ENCODE data around the gene MAJIN. TPM values are rescaled to one million over a fixed set of nuclear protein-coding genes. Genes with fewer than 3 reads are reported as not detected.
A peak's percentile ranks its signal among the peaks of the same experiment; 100 is the strongest.

MAJIN gene
- polyA plus RNA-seq, 3 donors = not detected

GRCh38 chr11:64898076-64898445, 73.8 kb downstream of the MAJIN start:
- TF ChIP-seq CTCF (IDR thresholded peaks at IDR 0.05) = no peak
- Histone ChIP-seq H4K20me1 (ENCODE audit: insufficient read depth, low read length) (peaks cover 6% of the 10 kb centered on the region), H3K4me2 (replicated peaks; ENCODE audit: extremely low read depth, low read length, poor library complexity, severe bottlenecking) (no peak overlapping the region), H3K9me3 (replicated peaks in 1 of 2; ENCODE audit: control insufficient read depth in 1 of 2, insufficient read depth in 1 of 2, low read length in 2 of 2) (no peaks in the 10 kb centered on the region), H3K27ac (ENCODE audit: low read depth in 1 of 2, low read length in 2 of 2) (no peak overlapping the region), H3K4me1 (ENCODE audit: control insufficient read depth in 1 of 2, insufficient read depth in 2 of 2, low read length in 2 of 2) (peaks cover 9 to 13% of the 10 kb centered on the region in 2 donors), H2AFZ (ENCODE audit: insufficient read depth, low read depth, low read length, poor library complexity, severe bottlenecking) (no peak overlapping the region), H3K36me3 (replicated peaks in 1 of 2; ENCODE audit: control insufficient read depth in 1 of 2, insufficient read depth in 2 of 2, low read length in 2 of 2) (peaks cover 73 to 84% of the 10 kb centered on the region in 2 donors), H3K9ac (ENCODE audit: insufficient read depth, low read length, poor library complexity, severe bottlenecking) (no peak overlapping the region), H3K4me3 (replicated peaks in 1 of 3; ENCODE audit: low read depth in 2 of 3, low read length in 3 of 3) (no peak overlapping the region), H3K79me2 (ENCODE audit: insufficient read depth, low read length) (no peaks in the 10 kb centered on the region), H3K27me3 (ENCODE audit: control insufficient read depth in 2 of 2, insufficient read depth in 2 of 2, low read length in 2 of 2) (no peaks in the 10 kb centered on the region)
- H3K36me3 Mint-ChIP-seq = peaks cover 66 to 74% of the 10 kb centered on the region in 2 donors
- H3K27ac Mint-ChIP-seq = peak overlapping the region in 1 of 7 donors; percentile 25
- H3K4me3 Mint-ChIP-seq = no peak overlapping the region
- 98% methylated on average over 4 of the region's 9 CpGs for WGBS (ENCODE audit: insufficient coverage)
- no peaks in the 10 kb centered on the region for H3K9me3 Mint-ChIP-seq
- H3K4me1 Mint-ChIP-seq = peaks cover 3% of the 10 kb centered on the region
- H3K27me3 Mint-ChIP-seq (ENCODE audit: low read depth in 3 of 3) = no peaks in the 10 kb centered on the region
- intact Hi-C loops (cut with micrococcal nuclease) = no loop called here
- DNase-seq = no peak

GRCh38 chr11:64897381-64898075, 74.4 kb downstream of the MAJIN start:
- peaks cover 9 to 13% of the 10 kb centered on the region in 2 donors for H3K4me1 ChIP-seq (ENCODE audit: control insufficient read depth in 1 of 2, insufficient read depth in 2 of 2, low read length in 2 of 2)
- no peaks in the 10 kb centered on the region for H3K79me2 ChIP-seq (ENCODE audit: insufficient read depth, low read length)
- peak overlapping the region in 2 of 7 donors; percentile 20 to 83 for H3K27ac Mint-ChIP-seq
- no peaks in the 10 kb centered on the region for H3K9me3 ChIP-seq (replicated peaks in 1 of 2; ENCODE audit: control insufficient read depth in 1 of 2, insufficient read depth in 1 of 2, low read length in 2 of 2)
- H3K27ac ChIP-seq (ENCODE audit: low read depth in 1 of 2, low read length in 2 of 2) = no peak overlapping the region
- no peak overlapping the region for H3K4me3 ChIP-seq (replicated peaks in 1 of 3; ENCODE audit: low read depth in 2 of 3, low read length in 3 of 3)
- peaks cover 6% of the 10 kb centered on the region for H4K20me1 ChIP-seq (ENCODE audit: insufficient read depth, low read length)
- H3K27me3 Mint-ChIP-seq (ENCODE audit: low read depth in 3 of 3) = no peaks in the 10 kb centered on the region
- peaks cover 63 to 70% of the 10 kb centered on the region in 2 donors for H3K36me3 Mint-ChIP-seq
- no peak for DNase-seq
- no peak overlapping the region for H2AFZ ChIP-seq (ENCODE audit: insufficient read depth, low read depth, low read length, poor library complexity, severe bottlenecking)
- WGBS (ENCODE audit: insufficient coverage) = 95% methylated on average over 15 of the region's 19 CpGs
- no peaks in the 10 kb centered on the region for H3K27me3 ChIP-seq (ENCODE audit: control insufficient read depth in 2 of 2, insufficient read depth in 2 of 2, low read length in 2 of 2)
- no peaks in the 10 kb centered on the region for H3K9me3 Mint-ChIP-seq
- no peak overlapping the region for H3K4me2 ChIP-seq (replicated peaks; ENCODE audit: extremely low read depth, low read length, poor library complexity, severe bottlenecking)
- intact Hi-C loops (cut with micrococcal nuclease) = no loop called here
- peaks cover 3% of the 10 kb centered on the region for H3K4me1 Mint-ChIP-seq
- H3K4me3 Mint-ChIP-seq = no peak overlapping the region
- peaks cover 68 to 79% of the 10 kb centered on the region in 2 donors for H3K36me3 ChIP-seq (replicated peaks in 1 of 2; ENCODE audit: control insufficient read depth in 1 of 2, insufficient read depth in 2 of 2, low read length in 2 of 2)
- no peak overlapping the region for H3K9ac ChIP-seq (ENCODE audit: insufficient read depth, low read length, poor library complexity, severe bottlenecking)
- no peak for TF ChIP-seq CTCF (IDR thresholded peaks at IDR 0.05)
